ENCODE measurements around the gene CCDC85C. TPM values are rescaled to one million over a fixed set of nuclear protein-coding genes. Genes with fewer than 3 reads are reported as not detected.

The CCDC85C gene
- total and polyA plus RNA-seq, 4 donors: 8.4 to 34.5 (median 25.0) TPM

DNA sequence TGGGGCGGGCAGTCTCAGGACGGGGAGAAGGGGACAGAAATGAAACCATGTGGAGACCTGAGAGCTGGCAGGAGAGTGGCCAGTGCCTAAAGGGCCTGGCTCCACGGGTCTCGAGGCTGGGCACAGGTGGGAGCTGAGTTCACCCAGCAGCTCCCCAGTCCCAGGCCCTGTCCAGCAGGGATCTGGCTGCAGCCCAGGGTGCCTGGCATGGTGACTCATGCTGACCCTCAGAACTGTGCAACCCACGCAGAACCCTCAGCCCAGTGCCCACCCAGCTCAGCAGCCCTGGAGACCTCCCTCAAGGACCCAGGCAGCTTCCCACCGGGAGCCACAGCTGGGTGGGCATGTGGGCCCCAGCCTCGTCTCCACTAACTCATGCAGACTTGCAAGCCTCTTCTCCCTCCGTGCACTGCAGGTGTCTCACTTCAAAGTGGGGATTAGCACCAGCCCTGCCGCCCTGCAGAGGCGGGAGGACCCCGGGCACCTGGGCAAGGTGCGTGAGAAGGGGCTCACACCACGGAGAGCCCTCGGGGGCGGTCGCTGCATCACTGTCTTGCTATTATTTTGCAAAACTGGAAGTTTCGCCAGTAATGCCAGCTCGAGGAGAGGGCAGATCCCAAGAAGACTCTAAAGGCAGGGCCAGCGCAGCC is 76.5 kb downstream of the CCDC85C start:
- Histone ChIP-seq H3K4me1 (ENCODE audit: control insufficient read depth, insufficient read depth, low read length) (peaks cover 68% of the 10 kb centered on the region), H3K27me3 (ENCODE audit: control insufficient read depth, insufficient read depth, low read length) (no peaks in the 10 kb centered on the region), H3K27ac (ENCODE audit: low read depth, low read length) (no peak overlapping the region), H3K4me3 (ENCODE audit: low read depth, low read length) (no peak overlapping the region), H3K36me3 (ENCODE audit: control insufficient read depth, insufficient read depth, low read length) (peaks cover 16% of the 10 kb centered on the region), H3K9me3 (ENCODE audit: control insufficient read depth, insufficient read depth, low read length) (no peaks in the 10 kb centered on the region)
- DNase-seq (ENCODE audit: low read depth in 4 of 6, low spot score in 6 of 6): no peak
- 86% methylated on average over 16 of the region's 19 CpGs for WGBS (ENCODE audit: insufficient coverage)

DNA sequence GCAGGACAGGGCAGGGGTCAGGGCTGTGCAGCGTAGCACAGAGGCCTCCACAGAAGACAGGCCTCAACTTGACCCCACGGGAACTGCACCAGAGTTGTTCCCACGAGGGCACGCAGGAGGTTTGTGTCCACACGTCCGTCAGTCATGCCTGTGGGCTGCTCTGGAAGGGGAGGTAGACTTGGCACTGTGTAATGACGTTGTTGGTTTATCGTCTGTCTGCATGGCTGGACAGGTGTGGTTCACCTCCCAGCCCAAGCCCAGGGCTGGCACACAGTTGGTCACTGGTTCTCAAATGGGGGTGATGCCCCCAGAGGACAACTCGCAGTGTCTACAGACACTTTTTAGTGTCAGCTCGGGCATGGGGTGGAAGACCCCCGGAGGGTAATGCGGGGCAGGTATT is 77.0 kb downstream of the CCDC85C start:
- no peak overlapping the region for H3K4me3 ChIP-seq (ENCODE audit: low read depth, low read length)
- no peaks in the 10 kb centered on the region for H3K27me3 ChIP-seq (ENCODE audit: control insufficient read depth, insufficient read depth, low read length)
- H3K4me1 ChIP-seq (ENCODE audit: control insufficient read depth, insufficient read depth, low read length): peaks cover 69% of the 10 kb centered on the region
- 85% methylated on average over 12 of the region's 12 CpGs for WGBS (ENCODE audit: insufficient coverage)
- peaks cover 17% of the 10 kb centered on the region for H3K36me3 ChIP-seq (ENCODE audit: control insufficient read depth, insufficient read depth, low read length)
- no peak overlapping the region for H3K27ac ChIP-seq (ENCODE audit: low read depth, low read length)
- H3K9me3 ChIP-seq (ENCODE audit: control insufficient read depth, insufficient read depth, low read length): no peaks in the 10 kb centered on the region
- DNase-seq (ENCODE audit: low read depth in 4 of 6, low spot score in 6 of 6): no peak

DNA sequence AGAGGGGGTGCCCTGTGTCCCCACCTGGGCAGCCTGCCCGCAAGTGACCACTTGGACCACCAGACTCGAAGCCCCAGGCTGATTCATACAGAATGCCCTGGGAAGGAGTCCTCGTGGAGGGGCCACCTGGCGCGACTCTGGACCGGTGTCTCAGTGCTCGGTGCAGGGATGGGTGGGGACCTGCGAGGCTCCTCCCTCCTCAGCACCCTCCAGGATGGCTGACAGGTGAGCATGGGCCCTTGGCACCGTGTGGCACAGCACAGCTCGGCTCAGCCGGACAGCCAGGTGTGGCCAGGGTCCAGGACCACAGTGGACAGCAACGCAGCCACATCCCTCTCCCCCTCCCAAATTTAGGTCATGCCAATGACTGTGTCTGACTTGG is 78.3 kb downstream of the CCDC85C start:
- Histone ChIP-seq H3K27ac (ENCODE audit: low read depth, low read length) (no peak overlapping the region), H3K4me1 (ENCODE audit: control insufficient read depth, insufficient read depth, low read length) (peaks cover 68% of the 10 kb centered on the region)
- 91% methylated on average over 12 of the region's 12 CpGs for WGBS (ENCODE audit: insufficient coverage)

DNA sequence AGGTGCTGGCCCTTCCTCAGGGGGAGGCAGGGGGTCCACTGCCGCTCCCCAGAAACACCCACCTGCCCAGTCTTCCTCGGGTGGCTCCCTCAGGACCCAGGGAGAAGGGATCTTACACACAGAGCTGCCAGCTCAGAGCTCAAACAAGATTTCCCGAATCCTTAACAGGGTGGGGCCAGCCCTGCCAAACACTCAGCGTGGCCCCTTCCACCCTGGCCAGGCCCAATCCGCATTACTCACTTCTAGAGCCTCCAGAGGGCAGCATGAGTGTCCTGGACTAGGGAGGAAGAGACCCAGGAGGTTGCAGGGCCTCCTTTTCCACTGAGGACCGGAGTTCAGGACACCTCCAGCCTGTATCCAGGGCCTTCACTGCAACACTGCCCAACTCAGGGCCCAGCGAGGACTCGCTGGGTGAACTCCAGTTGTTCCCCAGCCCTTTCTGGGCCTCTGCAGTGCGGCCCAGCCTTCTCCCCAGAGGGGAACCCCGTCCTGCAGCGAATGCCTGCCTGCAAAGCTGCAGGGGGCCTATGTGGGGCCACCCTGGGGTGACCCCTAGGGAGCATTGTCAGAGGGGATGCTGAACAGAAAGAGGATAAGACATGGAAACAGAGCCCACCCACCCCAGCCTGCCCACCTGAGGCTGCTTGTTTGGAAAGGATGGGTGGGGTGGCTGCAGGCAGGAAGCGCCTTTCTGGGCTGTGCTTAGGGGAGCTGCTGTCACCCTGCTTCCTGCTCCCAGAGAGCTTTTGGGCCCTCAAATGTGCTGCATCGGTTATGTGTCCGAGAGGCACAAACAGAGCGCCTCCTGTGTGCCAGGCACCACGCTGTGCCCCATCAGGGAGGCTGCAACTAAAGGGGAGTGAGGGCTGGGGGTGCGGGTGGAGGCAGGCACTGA is 79.0 kb downstream of the CCDC85C start:
- WGBS (ENCODE audit: insufficient coverage): 54% methylated on average over 16 of the region's 17 CpGs
- DNase-seq (ENCODE audit: low read depth in 4 of 6, low spot score in 6 of 6): peak in 1 of 6 donors; percentile 54
- no peaks in the 10 kb centered on the region for H3K9me3 ChIP-seq (ENCODE audit: control insufficient read depth, insufficient read depth, low read length)
- peaks cover 37% of the 10 kb centered on the region for H3K36me3 ChIP-seq (ENCODE audit: control insufficient read depth, insufficient read depth, low read length)
- no peak overlapping the region for H3K27ac ChIP-seq (ENCODE audit: low read depth, low read length)
- H3K4me3 ChIP-seq (ENCODE audit: low read depth, low read length): no peak overlapping the region
- H3K4me1 ChIP-seq (ENCODE audit: control insufficient read depth, insufficient read depth, low read length): peaks cover 61% of the 10 kb centered on the region
- H3K27me3 ChIP-seq (ENCODE audit: control insufficient read depth, insufficient read depth, low read length): no peaks in the 10 kb centered on the region

More for the DNA sequence above, 78.3 kb downstream of the CCDC85C start:
- DNase-seq (ENCODE audit: low read depth in 4 of 6, low spot score in 6 of 6): no peak
- no peaks in the 10 kb centered on the region for H3K9me3 ChIP-seq (ENCODE audit: control insufficient read depth, insufficient read depth, low read length)
- peaks cover 31% of the 10 kb centered on the region for H3K36me3 ChIP-seq (ENCODE audit: control insufficient read depth, insufficient read depth, low read length)
- H3K27me3 ChIP-seq (ENCODE audit: control insufficient read depth, insufficient read depth, low read length): no peaks in the 10 kb centered on the region
- no peak overlapping the region for H3K4me3 ChIP-seq (ENCODE audit: low read depth, low read length)

DNA sequence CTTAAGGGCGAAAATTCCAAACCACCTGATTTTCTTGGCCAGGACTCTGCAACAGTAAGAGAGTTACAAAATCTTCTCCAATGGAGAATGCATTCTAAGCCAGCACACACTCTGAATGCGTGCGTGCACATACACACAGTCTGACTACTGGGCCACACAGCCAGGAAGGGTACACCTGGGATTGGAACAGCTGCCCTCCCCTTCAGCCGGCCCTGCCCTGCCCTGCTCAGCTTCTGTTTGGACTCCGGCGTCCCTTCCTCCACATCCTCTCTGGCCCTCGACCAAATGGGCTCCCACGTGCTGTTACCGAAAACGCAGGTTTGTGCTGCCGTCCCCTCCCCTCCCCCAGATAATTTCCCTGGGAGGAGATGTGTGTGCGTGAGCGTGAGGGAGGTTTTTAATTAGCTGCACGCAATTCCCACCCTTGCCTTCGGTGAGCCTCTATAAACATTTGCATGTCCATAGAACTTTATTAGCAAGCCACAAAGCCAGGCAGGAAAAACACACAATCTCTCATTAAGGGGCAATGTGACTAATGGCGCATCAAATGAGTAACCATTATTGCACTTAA is 79.8 kb downstream of the CCDC85C start:
- Histone ChIP-seq H3K4me3 (ENCODE audit: low read depth, low read length) (no peak overlapping the region), H3K36me3 (ENCODE audit: control insufficient read depth, insufficient read depth, low read length) (peaks cover 39% of the 10 kb centered on the region), H3K27ac (ENCODE audit: low read depth, low read length) (peak overlapping the region; percentile 10), H3K27me3 (ENCODE audit: control insufficient read depth, insufficient read depth, low read length) (no peaks in the 10 kb centered on the region), H3K9me3 (ENCODE audit: control insufficient read depth, insufficient read depth, low read length) (no peaks in the 10 kb centered on the region), H3K4me1 (ENCODE audit: control insufficient read depth, insufficient read depth, low read length) (peaks cover 56% of the 10 kb centered on the region)
- peak in 4 of 6 donors; percentile 46 to 97 (median 65) for DNase-seq (ENCODE audit: low read depth in 4 of 6, low spot score in 6 of 6)
- 62% methylated on average over 5 of the region's 16 CpGs for WGBS (ENCODE audit: insufficient coverage)

DNA sequence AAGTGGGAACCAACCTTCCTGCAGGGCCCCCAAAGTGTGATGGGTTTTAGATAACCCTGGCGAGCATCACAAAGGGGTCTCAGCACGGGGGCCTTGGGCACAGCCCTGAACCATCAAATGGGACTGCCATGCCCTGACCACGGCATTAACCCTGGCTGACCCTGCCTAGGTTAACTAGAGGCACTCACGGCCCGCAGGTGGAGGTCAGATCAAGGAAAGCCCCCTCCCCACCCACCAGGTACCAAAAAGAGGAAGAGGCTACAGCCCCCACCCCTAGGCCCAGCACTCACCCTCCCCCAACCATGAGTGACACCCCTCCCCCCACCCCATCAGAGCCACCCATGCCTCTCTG is 80.3 kb downstream of the CCDC85C start:
- Histone ChIP-seq H3K4me3 (ENCODE audit: low read depth, low read length) (no peak overlapping the region), H3K36me3 (ENCODE audit: control insufficient read depth, insufficient read depth, low read length) (peaks cover 39% of the 10 kb centered on the region), H3K27me3 (ENCODE audit: control insufficient read depth, insufficient read depth, low read length) (no peaks in the 10 kb centered on the region), H3K4me1 (ENCODE audit: control insufficient read depth, insufficient read depth, low read length) (peaks cover 58% of the 10 kb centered on the region), H3K9me3 (ENCODE audit: control insufficient read depth, insufficient read depth, low read length) (no peaks in the 10 kb centered on the region), H3K27ac (ENCODE audit: low read depth, low read length) (peak overlapping the region; percentile 42)
- 55% methylated on average over 5 of the region's 5 CpGs for WGBS (ENCODE audit: insufficient coverage)
- no peak for DNase-seq (ENCODE audit: low read depth in 4 of 6, low spot score in 6 of 6)

DNA sequence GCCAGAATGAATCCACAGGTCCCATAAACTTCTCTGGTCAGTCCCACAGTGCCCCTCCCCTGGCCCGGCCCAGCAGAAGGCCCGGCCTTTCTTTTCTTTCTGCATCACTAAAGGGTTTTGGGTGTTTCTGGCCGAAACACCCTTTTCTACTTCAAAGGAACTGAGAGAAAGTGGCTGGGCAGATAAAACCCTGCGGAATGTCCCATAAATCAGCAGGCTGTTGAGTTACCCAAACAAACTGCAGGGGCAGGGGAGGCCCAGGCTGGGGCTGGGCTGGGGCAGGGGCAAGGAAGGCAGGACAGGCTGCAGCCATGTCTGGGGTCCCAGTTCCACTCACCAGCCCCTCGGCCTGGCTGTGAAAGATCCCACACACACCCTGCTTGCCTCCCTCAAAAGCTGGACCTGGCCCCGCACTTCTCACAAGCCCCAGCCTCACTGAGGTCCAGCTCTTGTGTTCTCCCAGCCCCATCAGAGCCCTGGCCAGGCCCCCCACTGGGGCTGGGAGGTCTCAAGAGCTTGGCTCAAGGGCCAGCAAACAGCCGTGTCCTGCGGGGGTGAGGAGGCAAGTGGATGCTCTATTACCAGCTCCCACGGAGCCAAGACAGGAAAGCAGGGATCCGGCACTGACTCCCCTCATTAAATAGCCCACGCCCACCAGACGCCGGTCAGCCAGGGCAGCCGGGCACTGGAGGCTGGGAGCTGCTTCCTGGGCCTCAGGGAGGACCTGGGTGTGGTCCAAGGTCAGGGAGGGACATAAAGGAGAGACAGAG is 80.9 kb downstream of the CCDC85C start:
- Histone ChIP-seq H3K4me3 (ENCODE audit: low read depth, low read length) (no peak overlapping the region), H3K9me3 (ENCODE audit: control insufficient read depth, insufficient read depth, low read length) (no peaks in the 10 kb centered on the region), H3K36me3 (ENCODE audit: control insufficient read depth, insufficient read depth, low read length) (peaks cover 39% of the 10 kb centered on the region), H3K27ac (ENCODE audit: low read depth, low read length) (peak overlapping the region; percentile 52), H3K27me3 (ENCODE audit: control insufficient read depth, insufficient read depth, low read length) (no peaks in the 10 kb centered on the region), H3K4me1 (ENCODE audit: control insufficient read depth, insufficient read depth, low read length) (peaks cover 64% of the 10 kb centered on the region)
- WGBS (ENCODE audit: insufficient coverage): 39% methylated on average over 12 of the region's 14 CpGs
- peak in 1 of 6 donors; percentile 65 for DNase-seq (ENCODE audit: low read depth in 4 of 6, low spot score in 6 of 6)

DNA sequence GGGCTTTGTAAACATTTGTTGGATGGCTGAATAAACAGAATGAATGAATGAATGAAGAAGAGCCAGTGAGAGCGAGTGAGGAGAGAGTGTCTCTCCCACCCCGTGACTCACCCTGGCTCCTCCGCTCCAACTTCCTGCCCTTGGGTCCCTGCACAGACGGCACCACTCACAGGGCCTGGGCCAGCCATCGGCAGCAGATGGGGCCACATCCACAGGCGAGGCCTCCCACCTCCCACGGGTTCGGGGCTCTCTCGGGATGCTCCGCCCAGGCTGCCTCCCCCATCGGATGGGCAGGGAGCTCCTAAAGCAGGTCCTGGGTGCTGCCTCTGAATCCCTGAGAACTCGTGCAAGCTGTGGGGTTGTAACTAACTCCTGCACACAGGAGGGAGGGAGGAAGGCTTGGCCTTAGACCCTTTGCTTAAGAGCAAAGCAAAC is 81.5 kb downstream of the CCDC85C start:
- DNase-seq (ENCODE audit: low read depth in 4 of 6, low spot score in 6 of 6): no peak
- Histone ChIP-seq H3K27ac (ENCODE audit: low read depth, low read length) (peak overlapping the region; percentile 52), H3K9me3 (ENCODE audit: control insufficient read depth, insufficient read depth, low read length) (no peaks in the 10 kb centered on the region), H3K4me3 (ENCODE audit: low read depth, low read length) (no peak overlapping the region), H3K36me3 (ENCODE audit: control insufficient read depth, insufficient read depth, low read length) (peaks cover 41% of the 10 kb centered on the region), H3K27me3 (ENCODE audit: control insufficient read depth, insufficient read depth, low read length) (no peaks in the 10 kb centered on the region), H3K4me1 (ENCODE audit: control insufficient read depth, insufficient read depth, low read length) (peaks cover 64% of the 10 kb centered on the region)
- 60% methylated on average over 8 of the region's 12 CpGs for WGBS (ENCODE audit: insufficient coverage)

DNA sequence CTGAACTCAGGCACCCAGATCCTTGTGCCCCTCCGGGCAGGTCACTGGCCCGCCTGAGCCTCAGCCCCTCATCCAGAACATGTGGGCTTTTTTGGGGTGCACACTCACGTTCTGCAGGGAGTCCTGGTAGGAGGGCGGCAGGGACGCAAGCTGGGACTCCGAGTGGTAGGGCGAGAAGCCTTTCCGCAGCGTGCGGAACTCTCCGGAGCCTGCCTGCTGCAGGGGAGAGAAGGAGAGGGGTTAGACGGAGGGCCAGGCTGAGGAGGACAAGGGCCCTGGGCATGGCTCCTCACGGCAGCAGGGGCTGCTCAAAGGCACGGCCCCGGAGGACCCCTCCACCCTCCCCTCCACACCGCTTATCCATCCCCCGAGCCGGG is 82.0 kb downstream of the CCDC85C start:
- H3K9me3 ChIP-seq (ENCODE audit: control insufficient read depth, insufficient read depth, low read length): no peaks in the 10 kb centered on the region
- H3K27ac ChIP-seq (ENCODE audit: low read depth, low read length): no peak overlapping the region
- no peak overlapping the region for H3K4me3 ChIP-seq (ENCODE audit: low read depth, low read length)
- H3K27me3 ChIP-seq (ENCODE audit: control insufficient read depth, insufficient read depth, low read length): no peaks in the 10 kb centered on the region
- H3K4me1 ChIP-seq (ENCODE audit: control insufficient read depth, insufficient read depth, low read length): peaks cover 64% of the 10 kb centered on the region
- DNase-seq (ENCODE audit: low read depth in 4 of 6, low spot score in 6 of 6): no peak
- peaks cover 42% of the 10 kb centered on the region for H3K36me3 ChIP-seq (ENCODE audit: control insufficient read depth, insufficient read depth, low read length)
- 65% methylated on average over 12 of the region's 18 CpGs for WGBS (ENCODE audit: insufficient coverage)
